8988T (cell line): ENCODE results near the gene PRR5L.

Source experiments
- DNase-seq: peaks from one replicate; pipeline ENCODE4 v3.0.0; 2011

PRR5L gene

DNA sequence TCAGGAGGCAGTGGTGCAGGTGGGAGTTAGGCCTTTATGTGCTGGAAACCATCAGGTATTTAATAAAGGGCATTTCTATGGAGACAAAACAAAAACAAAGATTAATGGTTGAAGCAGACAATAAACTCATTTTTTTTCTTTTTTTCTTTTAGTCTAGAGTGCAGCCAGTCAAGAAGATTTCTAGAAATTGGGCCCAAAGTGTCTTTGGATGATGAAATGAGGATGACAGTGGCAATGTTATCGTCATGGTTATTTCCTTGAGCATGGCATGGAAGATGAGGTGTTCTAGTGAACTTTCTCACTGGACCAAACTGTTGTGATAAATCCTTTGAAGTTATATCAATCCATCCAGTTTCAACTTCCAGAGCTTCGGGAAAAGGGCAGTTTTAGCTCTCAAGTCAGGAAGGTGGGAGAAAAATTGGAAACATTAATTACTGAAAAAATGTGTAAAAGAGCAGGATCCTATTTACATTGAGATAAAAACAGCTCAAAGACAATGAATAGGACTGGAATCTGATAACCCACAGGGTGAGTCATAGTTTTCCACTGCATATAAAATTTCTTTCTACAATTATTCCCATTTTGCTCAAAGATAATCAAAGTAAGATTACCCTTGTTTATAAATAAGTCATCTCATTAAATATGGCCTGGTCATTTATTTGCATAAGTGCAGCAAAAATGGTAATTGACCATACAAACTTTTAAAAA, 33.0 kb downstream of the PRR5L start:
- no peak for DNase-seq

DNA sequence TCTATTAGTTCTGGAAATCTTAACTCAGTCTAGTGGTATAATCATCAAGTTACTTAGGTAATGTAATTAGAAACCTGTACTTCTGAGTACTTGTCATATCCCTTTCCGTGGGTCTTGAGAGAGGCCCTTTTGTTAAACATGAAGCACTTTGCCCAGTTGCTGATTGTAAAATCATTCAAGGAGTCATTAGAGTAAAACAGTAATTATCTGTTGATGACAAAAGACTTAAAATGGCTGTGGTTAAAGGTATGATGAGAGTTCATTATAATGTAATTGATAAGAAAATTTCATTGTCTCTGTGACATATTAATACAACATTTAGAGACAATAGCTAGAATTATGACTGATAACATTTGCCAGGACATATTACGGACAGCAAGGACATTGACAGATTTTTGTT, 34.3 kb downstream of the PRR5L start:
- DNase-seq, result no peak

DNA sequence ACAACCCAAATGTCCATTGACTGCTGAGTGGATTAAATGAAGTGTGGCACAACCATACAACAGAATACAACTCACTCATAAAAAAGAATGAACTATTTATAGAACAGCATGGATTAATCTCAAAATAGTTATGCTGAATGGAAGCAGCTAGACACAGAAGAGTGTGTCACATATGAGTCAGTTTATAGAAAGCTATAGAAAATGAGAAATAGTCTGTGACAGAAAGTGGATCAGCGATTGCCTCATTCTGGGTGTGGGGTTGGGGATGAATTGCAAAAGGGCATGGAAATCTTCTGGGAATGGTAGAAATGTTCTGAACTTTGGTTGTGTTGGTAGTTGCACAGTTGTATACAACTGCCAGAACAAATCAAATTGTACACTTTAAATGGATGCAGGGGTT, 37.4 kb downstream of the PRR5L start:
- no peak for DNase-seq

DNA sequence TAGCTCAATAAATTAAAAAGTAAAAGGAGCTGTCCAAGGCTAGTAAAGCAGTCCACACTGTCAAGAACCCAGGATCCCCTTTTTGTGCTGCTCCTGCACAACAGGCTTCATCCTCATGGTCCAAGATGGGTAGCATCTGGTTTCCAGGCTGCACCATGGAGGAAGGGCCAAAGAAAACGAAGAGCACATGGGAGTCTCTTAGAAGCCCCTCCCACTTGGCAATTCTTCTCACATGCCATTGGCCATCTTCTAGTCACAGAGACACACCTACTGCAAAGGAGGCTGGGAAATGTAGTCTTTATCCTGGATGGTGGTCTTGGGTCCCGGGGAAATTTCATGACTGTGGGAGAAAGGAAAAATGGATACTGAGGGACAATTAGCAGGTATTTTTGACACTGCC, 37.8 kb downstream of the PRR5L start:
- DNase-seq, result no peak

DNA sequence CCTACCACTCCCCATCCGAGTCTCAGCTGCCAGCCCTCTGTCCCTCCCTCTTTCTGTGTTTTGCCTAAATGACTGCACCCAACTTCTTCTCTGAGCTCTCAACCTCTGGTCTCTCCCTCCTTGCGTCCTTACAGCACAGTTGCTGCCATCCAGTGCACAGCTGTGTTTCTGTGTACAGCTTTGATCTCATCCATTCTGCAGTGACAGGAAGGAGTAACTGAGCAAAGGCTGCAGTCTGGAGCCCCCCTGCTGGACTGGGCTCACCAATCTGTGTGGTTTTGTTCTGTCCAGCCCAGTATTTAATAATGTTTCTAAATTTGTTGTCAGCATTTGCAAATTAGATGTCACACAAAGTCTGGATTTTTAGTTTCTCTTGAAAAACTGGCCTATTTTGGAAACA, 43.8 kb downstream of the PRR5L start:
- no peak for DNase-seq

DNA sequence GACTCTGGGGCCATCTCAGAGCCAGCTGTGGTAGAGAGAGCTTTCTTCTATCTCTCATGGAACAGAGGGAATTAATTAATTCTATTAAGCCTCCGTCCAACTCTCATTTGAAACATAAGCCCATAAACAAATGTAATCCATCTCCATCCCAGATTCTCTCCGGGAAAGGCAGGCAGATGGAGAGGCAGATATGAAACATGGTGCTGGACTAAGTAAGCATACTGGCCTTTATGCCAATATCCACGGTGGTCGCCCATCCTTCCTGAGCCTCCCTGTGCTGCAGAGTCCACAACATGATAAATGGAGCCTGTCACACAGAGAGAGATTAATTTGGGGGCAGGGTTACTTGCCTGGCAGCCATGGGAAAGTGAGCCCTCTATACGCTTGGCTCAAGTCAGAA, 44.8 kb downstream of the PRR5L start:
- no peak for DNase-seq

DNA sequence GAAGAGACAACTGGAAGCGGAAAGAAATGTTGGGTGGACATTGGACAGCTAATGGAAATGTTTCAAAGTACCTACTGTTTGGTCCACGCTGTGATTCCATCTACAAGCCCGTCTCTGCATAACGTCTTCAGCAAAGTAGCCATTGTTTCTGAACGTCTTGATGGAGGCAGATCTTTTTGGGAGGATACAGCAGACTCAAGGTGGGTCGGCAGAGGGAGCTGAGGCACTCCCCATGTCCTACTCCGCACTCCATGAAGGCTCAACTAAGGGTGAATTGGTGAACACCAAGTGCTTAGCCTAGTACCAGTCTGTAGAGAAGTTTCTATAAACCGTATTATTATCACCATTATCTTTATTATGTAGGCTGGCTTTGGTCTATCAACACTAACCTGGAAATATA, 45.8 kb downstream of the PRR5L start:
- no peak for DNase-seq

DNA sequence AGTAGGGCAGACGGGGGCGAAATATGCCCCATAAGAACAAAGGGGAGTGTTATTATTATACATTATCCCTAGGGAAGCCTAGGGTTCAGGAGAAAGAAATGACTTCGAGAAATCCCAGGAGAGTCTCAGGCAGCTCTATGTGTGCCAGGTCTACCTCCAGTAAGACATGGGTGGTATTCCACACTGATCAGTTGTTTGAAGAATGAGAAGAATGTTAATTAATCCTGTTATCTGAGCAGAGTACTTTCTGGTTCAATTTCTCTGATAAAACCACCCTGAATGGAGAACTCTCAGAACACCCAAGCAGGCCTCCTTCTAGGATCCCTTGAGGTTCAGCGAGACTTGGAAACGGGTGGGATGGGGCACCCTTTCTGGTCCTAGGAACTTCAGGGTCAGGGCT, 46.2 kb downstream of the PRR5L start:
- no peak for DNase-seq

DNA sequence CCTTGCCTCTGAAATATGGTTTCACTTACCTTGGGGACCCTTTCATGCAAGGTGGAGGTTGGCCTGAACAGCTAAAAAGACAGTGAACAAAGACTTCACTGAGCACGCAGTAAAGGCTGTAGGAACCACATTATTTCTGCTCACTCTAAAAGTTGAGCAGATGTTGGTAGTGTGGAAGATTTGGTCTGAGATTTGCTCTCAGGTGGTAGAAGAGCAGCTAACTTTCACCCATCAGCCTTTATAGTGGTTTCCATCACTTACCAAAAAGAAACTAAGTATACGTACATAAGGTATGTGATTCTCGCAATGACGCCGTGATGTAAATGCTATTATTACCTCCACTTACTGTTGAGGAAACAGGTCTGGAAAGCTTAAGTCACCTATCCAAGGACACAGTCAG, 47.3 kb downstream of the PRR5L start:
- no peak for DNase-seq

DNA sequence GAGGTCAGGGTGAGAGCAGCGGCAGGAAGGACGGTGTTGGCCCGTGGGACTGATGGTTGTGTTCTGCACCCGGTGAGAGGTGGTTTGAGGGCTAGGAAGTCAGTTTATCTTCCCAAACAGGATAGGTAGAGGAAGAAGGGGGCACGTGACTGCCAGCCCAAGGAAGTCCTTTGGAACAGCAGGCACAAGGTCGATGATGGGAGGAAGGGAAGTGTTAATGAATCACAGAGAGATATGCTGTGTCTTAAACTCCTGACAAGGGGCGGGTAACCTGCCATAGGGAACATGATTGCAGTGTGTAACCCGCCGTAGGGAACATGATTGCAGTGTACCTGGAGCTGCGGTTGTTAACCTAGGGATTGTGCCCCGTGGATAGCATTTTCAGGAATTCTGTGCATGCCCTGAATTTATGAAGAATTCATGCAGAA, 49.0 kb downstream of the PRR5L start:
- DNase-seq, result no peak

DNA sequence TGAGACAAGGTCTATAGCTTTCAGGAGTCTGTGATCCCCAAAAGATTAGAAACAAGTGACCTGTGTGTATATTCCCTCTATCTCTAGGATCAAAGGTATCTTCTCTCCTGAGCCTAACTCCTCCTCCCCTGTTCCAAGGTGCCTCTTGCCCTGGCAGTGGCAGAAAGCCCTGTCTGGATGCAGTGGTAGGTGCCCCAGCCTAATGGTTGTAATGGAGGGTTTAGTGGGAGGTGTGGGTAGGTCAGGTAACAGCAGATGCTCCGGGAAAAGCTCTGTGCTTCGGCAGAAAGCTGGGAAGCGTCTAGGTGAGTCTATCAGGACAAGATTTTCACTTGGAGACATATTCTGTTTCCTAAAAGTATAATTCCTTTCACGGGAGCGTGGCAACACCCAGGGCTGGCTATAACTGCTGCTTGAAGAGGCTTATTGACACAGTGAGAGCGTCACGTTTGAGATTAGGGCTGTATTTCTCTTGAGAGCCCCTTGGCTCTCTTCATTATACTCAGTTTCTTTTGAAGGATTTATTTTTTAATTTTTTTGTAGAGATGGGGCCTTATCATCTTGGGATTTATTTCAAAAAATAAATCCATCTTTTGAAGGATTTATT, 49.5 kb downstream of the PRR5L start:
- no peak for DNase-seq

DNA sequence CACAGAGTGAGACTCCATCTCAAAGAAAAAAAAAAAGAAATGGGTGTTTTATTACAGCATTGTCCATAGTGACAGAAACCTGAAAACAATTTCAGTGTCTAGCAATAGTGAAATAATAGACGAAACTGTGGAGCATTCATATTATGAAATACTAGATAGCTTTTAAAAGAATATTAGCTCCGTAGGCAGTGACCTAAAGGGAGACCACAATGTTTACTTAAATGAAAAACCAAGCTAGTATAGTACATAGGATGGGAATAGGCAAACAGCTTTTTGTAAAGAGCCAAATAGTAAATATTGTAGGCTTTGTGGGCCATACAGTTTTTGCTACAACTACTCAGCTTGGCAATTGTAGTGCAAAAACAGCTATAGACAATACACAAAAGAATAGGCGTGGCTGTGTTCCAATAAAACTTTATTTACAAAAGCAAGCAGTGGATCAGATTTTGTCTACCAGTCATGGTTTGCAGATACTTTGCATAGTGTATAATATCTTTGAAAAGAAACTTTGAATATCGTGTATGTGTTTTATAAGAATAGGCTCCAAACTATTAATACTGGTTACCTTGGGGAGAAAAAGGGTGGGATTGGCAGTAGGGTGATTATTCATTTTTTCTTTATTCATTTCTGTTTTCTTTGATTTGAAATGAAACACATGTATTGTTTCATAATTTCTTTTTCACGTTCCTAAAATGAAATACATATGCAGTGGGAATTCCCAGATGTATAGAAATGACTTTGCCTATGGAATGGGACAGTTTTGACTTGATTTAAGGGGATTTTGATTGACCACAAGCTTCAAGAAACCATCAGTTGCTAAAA, 50.7 kb downstream of the PRR5L start:
- no peak for DNase-seq

DNA sequence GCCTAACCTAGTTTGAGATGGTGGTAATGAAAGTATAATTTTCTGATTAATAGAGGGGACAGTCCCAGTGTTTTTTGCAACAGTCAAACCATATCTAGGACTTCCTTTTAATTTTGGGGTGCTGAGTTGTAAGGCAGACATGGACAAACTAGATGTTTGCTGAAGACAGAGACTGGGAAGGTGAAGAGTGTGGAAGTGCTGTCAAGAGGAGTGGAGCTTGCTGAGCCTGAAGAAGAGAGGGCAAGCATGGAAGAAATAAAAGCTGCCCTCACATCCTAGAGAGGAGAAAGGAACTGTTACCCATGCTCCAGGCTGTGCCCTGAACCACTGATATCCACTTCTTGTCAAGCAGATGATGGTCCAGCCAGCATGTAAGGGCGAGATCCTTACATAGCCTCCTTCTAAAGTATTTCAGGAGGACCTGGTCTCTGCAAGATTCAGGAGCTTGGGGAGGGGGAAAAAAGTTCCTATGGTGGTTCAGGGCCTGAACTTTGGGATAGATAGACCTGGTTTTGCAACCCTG, 51.4 kb downstream of the PRR5L start:
- no peak for DNase-seq

DNA sequence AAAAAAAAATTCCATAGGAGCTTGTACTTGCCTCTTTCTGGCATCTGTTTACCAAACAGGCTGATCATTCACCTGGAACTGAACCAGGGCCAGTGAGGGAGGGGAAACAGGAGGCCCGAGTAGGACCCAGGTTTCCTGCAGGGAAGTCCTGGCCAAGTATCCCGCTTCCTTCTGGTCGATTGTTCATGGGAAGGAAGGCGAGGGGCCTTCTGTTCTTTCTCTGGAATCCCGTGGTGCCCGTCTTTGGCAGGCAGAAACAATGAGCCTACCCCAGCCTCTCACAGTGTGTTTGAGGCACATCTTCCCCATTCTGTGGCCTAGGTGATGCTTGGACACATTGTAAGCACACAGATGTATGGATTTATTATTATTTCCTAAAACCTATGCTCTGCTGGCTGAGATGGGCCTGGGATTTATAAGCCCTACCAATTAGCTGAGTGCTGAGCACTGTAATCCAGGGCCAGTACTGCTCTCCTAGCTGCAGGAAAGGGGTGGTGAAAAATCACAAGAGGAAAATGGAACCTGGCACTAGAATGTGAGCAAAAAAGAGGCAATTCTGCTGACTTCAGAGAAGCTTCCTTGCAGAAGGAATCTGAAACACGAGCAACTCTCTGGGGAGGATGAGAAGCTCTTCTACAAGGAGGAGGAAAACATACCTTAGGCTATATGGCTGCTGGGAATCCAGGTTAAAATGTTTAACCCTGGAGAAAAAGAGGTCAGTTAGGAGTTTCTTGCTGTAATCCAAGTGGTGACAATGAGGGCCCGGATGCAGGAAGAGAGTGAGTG, 53.5 kb downstream of the PRR5L start:
- no peak for DNase-seq

DNA sequence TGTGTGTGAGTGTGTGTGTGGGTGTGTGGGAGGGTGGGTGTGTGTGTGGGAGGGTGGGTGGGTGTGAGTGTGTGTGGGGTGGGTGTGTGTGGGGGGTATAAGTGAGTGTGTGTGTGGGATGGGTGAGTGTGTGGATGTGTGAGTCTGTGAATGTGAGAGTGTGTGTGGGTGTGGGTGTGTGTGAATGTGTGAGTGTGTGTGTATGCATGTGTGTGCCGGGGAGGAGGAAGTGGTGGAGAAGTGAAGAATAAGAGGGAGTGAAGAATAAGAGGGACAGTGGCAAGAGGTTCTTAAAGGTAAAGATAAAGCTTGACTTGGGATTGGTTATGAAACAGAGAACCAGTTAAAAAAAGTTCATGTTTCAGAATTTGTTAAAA, 54.0 kb downstream of the PRR5L start:
- DNase-seq, result no peak

DNA sequence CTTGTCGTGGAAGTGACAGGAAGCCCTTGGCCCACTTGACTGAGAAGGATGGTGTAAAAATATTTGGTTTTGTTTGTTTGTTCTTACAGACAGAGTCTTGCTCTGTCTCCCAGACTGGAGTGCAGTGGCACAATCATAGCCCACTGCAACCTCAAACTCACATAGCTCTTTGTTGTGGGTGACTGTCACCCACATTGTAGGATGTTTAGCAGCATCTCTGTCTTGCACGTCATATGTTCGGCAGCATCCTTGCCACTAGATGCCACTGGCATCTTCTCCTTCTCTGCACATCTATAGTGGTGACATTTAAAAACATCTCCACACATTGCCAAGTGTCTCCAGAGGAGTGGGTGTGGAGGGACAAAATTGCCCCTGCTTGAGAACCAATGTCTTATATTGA, 56.8 kb downstream of the PRR5L start:
- DNase-seq, result no peak

DNA sequence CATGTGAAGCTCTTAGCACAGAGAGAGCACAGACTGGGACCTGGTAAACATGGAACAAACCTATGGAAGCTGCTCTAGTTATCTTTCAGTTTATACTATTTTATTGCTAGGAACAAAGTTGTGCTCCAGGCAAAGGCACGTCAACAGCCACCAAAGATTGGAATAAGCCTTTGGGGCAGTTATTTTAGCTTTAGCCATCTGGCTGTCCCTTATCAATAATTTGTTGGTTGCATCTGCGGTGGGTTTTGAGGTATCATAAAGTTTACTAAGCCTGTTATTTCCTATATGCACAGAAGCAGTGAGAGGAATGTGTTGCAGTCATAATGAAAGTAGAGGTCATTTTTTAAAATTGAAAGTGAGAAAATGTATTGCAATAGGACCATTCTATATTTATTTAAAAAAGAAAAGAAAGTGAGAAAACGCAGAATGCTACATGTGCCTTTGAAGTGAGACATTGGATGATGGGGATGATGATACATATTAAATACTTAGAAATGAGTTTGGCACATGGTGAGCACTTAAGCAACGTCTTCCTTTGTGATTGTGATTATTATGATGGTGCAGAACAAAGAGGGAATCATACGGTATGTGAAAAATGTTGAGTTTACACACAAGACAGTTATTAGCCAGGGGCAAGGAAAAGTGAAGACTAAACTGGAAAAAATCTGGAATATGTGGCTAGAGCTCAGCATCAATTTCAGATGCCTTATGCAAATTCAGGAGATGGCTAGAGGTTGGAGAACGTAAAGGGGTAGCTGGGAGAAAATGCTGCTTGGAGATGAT, 58.3 kb downstream of the PRR5L start:
- DNase-seq, result no peak

DNA sequence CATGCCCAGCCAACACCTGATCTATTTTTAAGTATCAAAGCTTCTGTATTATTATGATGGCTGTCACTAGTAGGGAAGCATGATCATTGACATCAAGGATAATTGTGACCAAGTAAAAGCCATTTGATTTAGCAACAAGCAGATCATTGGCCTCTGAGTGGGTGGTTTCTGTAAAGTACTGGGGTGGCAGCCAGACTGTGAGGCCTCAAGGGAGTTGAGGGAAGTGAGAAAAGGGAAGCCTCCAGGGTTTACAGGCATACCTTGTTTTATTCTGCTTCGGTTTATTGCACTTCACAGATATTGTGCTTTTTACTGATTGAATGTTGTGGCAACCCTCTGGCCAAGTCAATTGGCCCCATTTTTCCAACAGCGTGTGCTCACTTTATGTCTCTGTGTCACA, 60.1 kb downstream of the PRR5L start:
- DNase-seq, result no peak

DNA sequence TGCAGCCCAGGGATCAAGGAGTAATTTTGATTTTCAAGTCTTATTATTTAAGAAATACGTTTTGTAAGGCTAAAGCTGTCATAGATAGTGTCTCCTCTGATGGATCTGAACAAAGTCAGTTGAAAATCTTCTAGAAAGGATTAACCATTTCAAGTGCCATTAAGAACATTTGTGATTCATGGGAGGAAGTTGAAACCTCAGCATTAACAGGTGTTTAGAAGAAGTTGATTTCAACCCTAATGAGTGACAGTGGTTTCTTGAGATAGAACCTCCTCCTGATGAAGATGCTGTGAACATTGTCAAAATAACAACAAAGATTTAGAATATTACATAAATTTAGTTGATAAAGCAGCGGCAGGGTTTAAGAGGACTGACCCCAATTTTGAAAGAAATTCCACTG, 61.7 kb downstream of the PRR5L start:
- DNase-seq, result no peak

DNA sequence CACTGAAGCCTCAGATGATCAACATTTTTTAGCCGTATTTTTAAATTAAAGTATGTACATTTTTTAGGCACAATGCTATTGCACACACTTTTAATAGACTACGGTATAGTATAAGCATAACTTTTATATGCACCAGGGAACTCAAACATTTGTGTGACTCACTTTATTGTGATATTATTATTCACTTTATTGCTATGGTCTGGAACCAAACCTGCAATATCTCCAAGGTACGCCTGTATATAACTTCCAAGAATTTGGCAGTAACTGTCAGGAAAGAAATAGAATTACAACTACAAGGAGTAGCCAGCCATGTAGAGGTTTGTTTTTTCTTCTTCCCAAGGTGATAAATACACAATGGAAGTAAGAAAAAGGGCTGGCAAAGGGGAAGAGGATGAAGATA, 62.3 kb downstream of the PRR5L start:
- DNase-seq, result no peak

DNA sequence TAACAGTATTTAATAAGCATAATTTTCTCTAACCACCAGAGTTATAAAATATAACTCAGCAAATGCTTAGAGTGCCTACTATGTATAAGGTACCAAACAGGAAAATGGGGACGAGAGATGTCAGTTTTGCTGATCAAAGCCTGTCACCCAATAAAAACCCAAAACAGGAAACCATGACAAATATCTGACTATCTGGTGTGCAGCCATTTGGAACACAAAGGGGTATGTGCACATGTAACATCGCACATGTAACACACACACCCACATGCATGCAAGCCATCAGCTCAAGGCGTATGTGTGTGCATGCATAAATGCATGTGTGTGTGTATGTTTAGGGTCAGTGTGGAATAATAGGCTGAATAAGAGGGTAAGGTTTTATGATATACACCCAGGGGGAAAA, 64.2 kb downstream of the PRR5L start:
- no peak for DNase-seq

DNA sequence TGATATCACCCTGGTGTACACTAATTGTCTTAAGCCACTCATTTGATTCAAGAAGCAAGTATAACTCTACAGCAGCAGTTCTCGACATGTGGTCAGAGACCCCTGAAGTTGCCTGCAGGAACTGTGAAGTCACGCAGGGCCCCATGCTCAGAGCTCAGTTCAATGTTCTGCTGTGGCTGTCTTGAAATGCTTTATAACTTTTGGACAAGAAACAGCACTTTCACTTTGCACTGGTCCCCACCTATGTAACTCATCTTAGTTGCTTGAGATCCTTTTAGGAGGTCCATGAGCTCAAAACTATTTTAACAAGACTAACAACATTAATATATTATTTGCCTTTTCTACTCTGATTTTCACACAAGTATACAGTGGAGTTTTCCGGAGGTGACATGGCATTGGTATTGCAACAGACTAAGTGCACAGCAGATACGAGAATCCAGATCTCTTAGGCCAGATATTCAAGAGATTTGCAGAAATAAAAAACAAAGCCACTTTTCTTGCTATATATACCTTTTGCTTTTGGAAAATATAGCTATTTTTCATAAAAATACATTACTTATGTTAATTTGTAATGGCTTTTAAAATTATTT, 64.8 kb downstream of the PRR5L start:
- no peak for DNase-seq
